Retina (tissue), 1 donor: ENCODE results near the gene CDH4.

Source experiments
- DNase-seq: peaks from one replicate; pipeline ENCODE4 v3.0.0-alpha.2; 2016

CDH4 gene

DNA sequence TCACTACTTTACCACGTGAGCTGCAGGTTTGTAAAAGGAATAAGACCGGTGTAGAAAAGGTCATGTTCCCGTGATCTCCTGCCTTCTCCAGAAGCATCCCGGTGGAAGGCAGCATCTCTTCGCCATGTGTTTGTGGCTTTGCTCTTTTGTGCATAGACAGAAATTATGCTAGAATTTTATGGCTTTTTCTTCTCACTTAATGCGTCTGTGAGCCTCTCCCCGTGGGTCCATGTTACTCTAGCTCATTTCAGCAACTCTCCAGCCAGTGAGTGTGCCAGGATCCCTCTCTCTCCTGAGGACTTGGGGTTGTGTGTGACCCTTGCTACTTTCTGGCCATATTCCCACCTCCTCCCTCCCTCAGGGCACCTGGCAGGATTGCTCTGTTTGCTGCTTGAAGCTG, 289.5 kb downstream of the CDH4 start:
- no peak for DNase-seq

GRCh38 chr20:61543086-61543485, 291.0 kb downstream of the CDH4 start:
- DNase-seq: no peak

GRCh38 chr20:61543931-61544745, 292.1 kb downstream of the CDH4 start:
- no peak for DNase-seq

DNA sequence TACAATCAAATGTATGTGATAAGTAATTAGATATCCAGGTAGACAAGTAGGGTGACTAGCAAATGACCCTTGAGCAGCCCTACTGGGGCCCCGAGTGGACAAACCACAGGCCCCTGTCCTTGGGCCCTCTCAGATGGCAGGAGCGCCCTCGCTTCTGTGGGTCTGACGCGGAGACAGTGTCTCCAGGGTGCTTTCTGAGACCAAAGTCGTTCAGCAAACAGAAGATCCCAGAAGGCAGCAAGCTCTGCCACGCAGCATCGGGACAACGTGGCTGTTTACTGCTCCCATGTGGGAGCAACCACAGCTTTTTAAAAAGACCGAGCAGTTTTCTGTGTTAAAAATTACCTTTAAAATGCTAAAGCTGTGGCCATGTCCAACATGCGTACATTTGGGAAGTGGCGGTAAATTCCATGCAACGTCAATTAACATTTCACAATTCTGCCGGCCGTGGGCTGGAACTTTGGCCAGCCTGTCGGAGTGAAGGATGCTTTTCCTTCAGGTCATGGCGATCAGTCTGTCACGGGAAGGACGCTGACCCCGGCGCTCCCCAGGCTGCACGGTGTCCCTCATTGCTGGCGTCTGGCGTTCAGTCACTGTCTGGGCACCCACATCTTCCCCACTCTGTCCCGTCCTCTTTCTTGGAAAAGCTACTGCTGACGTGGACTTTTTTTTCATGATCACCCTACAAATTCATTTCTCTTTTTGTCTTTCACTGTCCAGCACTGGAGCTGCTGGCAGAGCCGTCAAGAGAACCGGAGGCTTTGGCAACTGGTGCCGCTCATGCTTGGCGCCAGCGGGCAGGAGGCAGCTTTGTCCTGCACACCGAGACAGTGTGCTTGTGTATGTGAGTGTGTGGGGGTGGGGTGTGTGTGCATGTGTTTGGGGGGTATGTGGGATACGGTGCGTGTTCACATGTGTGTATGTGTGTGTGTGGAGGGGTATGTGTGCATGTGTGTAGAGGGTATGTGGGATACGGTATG, 293.1 kb downstream of the CDH4 start:
- no peak for DNase-seq

DNA sequence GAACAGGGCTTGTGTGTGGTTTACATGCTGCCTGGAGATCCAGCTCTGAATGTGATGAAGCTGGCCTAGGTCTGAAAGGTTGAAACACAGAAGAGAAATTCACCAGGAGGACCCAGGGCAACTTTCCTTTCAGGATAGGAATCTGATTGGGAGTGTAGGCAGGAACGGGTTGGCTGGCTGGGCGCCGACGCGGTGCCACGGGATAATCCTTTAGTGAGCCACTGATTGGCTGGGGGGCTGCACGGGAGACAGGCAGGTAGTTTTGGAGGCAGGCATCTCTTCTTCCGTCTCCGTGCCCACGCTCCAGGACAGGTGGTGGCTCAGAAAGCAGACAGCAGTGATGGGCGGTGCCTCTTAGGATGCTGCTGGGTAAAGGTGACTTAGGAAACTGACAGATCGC, 294.6 kb downstream of the CDH4 start:
- no peak for DNase-seq

- no peak for DNase-seq
Measured at GRCh38 chr20:61548069-61548468, 296.0 kb downstream of the CDH4 start.

DNA sequence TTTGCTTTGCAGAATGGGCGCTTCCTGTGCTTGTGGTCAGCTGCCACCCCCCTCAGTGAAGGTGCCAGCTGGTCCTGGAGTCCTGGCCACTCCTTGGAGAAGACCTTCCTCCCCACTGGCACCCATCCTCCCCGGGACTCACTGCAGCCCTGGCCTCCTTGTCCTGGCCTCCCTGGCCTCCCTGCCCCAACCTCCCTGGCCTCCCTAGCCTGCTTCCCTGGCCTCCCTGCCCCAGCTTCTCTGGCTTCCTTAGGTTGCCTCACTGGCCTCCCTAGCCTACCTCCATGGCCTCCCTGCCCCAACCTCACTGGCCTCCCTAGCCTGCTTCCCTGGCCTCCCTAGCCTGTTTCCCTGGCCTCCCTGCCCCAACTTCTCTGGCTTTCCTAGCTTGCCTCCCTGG, 297.8 kb downstream of the CDH4 start:
- no peak for DNase-seq

- no peak for DNase-seq
Measured at GRCh38 chr20:61551401-61551800, 299.3 kb downstream of the CDH4 start.

- no peak for DNase-seq
Measured at GRCh38 chr20:61554617-61555016, 302.6 kb downstream of the CDH4 start.

DNA sequence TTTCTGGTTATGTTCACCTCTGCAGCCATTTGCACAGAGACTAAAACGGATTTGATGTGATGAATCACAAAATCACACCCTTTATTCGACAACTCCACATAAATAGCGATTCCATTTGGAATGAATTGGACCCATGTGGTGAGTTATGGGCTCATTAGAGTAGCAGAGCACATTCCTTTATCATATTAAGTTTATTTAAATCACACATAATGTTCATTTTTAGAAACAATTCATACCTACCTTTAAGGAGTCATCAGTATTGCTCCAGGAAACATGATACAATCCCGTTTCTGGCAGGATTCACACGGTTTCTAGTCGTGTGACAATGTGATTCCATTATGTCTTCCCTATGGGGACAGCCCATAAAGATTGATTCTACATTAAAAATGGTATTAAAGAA, 303.5 kb downstream of the CDH4 start:
- no peak for DNase-seq

- no peak for DNase-seq
Measured at GRCh38 chr20:61556111-61556510, 304.1 kb downstream of the CDH4 start.

GRCh38 chr20:61556673-61557072, 304.6 kb downstream of the CDH4 start:
- no peak for DNase-seq

- no peak for DNase-seq
Measured at GRCh38 chr20:61557621-61558020, 305.6 kb downstream of the CDH4 start.

DNA sequence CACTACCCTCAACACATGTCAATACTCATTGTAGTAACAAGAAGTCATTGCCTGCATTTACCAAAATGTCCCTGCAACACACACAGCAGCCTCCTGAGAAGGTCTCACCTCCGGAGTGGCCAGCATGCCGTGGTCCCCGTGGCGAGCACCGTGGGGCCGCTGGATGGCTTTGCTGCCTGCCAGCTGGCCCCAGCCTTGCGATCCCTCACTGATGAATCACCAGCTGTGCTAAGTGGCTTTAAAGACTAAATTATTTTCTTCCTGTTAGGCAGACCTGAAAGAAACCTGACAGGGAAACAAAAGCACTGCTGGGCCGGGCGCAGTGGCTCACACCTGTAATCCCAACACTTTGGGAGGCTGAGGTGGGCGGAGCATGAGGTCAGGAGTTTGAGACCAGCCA, 306.7 kb downstream of the CDH4 start:
- peak; percentile 43 for DNase-seq

GRCh38 chr20:61559706-61560315, 307.8 kb downstream of the CDH4 start:
- DNase-seq: no peak

- DNase-seq: no peak
Measured at GRCh38 chr20:61560361-61560853, 308.3 kb downstream of the CDH4 start.

GRCh38 chr20:61561111-61561830, 309.2 kb downstream of the CDH4 start:
- no peak for DNase-seq

DNA sequence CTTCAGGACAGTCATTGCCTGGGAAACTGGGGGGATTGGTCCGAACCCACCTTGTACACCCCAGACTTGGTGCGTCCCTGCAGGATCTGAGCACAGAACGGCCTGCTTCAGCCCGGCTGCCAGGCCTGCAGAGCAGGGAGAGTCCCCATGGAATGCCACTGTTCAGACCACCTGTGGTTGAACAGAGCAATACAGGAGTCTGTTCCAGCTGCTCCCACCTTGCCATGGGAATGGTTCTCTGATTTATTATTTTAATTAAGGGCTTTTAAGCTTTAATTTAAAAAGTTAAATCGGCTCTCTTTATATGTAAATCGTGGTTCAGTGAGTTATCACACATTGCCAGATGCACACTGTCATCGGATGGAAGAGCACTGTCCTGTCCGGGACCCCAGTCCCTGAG, 310.4 kb downstream of the CDH4 start:
- DNase-seq: no peak

- DNase-seq: no peak
Measured at GRCh38 chr20:61562897-61563504, 310.9 kb downstream of the CDH4 start.

DNA sequence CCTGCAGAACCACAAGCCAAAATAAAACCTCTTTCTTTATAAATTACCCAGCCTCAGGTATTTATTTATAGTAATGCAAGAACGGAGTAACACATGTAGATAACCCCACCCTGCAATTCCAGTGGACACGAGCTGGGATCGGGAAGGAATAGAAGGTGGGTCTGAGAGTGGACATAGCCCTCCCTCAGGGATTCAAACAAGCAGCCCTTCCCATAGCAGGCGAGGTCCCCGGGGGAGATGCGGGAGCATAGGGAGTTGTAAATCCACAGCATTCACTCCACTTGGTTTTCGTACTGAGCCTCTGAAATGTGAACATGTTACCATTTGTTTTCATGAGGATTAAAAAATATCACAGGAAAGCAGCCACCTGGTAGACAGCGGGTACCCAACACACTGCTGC, 312.6 kb downstream of the CDH4 start:
- DNase-seq: no peak

- DNase-seq: no peak
Measured at GRCh38 chr20:61565791-61566190, 313.7 kb downstream of the CDH4 start.

DNA sequence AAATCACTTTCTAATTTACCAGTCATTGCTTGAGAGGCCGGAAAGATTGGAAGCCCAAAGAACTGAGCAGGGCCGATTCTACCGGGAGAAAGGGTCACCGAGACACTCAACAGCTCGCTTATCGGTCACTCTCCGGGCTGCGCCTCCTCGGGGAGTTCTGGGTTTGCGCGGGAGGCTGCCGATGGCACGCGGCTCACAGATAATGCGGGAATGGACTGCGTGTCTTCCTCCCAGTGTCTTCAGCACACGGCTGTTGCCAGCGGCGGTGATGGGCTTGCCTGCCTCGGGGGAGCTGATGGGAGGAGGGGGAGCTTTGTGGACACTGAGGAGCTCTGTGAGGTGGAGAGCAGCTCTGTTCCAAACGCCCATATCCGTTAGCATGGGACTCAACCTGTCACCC, 314.6 kb downstream of the CDH4 start:
- DNase-seq: no peak
